Endothelial cell (in vitro differentiated cells): ENCODE measurements around the gene FANCE. TPM values are rescaled to one million over a fixed set of nuclear protein-coding genes. Genes with fewer than 3 reads are reported as not detected.
A peak's percentile ranks its signal among the peaks of the same experiment; 100 is the strongest.

Experiments
- DNase-seq: peaks from one replicate; pipeline ENCODE4 v3.0.0; 2021; ENCODE audit warnings: low spot score
- H3K27ac Mint-ChIP-seq: one replicate; pipeline ENCODE4 v1.8.0; 2021; ENCODE audit warnings: mixed read lengths, inconsistent platforms; ENCODE audit not compliant: unreplicated experiment
- H3K27me3 Mint-ChIP-seq: one replicate; pipeline ENCODE4 v1.8.0; 2021; ENCODE audit warnings: mild to moderate bottlenecking, moderate library complexity, mixed read lengths, inconsistent platforms; ENCODE audit not compliant: unreplicated experiment
- H3K36me3 Mint-ChIP-seq: one replicate; pipeline ENCODE4 v1.8.0; 2021; ENCODE audit warnings: mild to moderate bottlenecking, low read depth, mixed read lengths, inconsistent platforms; ENCODE audit not compliant: unreplicated experiment
- H3K4me1 Mint-ChIP-seq: one replicate; pipeline ENCODE4 v1.8.0; 2021; ENCODE audit warnings: mild to moderate bottlenecking, mixed read lengths, inconsistent platforms; ENCODE audit not compliant: unreplicated experiment
- H3K4me3 Mint-ChIP-seq: one replicate; pipeline ENCODE4 v1.8.0; 2021; ENCODE audit warnings: mild to moderate bottlenecking, mixed read lengths, inconsistent platforms; ENCODE audit not compliant: unreplicated experiment
- H3K9me3 Mint-ChIP-seq: one replicate; pipeline ENCODE4 v1.8.0; 2021; ENCODE audit warnings: mixed read lengths, inconsistent platforms; ENCODE audit not compliant: unreplicated experiment
- total RNA-seq: library from RNA; stranded (reverse); fragmentation: NEBNext Ultra II Directional; extraction: Animal tissue kit (Norgen Biotek cat#: 25700); gene quantifications from one replicate; pipeline ENCODE4 v1.2.1, GENCODE V29; 2021; ENCODE audit not compliant: unreplicated experiment
- TF ChIP-seq, protein P1 (sequence below): fragments of 200-600 bp; sonication (generic); IDR thresholded peaks from one replicate; pipeline ENCODE4 v1.5.0; 2021; ENCODE audit warnings: antibody characterized with exemption; ENCODE audit not compliant: unreplicated experiment

FANCE gene
- total RNA-seq, 1 donor from 2014 or later: 21.8 TPM

DNA sequence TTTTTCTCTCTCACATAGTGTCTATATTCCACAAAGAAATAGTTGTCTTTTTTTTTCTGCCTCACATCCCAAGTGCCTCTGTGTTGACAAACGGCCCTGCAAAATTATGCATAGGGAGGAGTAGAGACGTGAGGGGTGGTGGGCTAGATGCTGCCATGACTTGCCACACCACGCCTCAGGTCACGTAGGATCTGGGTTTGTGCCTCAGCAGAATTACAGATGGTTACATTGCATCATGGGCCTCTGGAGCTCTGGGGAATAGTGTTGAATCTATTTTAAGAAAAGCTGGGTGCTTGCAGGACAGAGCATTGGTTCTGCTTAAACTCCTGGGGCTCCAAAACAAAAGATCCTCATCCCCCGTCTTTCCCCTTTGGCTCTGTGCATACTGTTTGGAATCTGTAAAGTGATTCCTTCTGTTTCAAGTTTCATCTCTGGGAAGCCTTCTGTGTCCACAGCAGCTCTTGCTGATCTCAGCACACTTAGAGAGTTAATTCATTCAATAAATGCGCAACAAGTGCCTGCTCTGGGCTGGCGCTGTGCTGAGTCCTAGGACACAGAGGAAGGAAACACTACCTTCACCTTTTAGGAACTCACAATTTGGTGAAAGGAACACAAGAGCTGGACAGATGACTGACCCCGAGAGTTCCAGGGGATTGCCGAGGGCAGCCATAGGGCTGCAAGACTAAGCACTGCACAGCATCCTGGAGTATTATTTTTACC lies 2.4 kb downstream of the FANCE start:
- H3K4me1 Mint-ChIP-seq: peaks cover 25% of the 10 kb centered on the region
- H3K4me3 Mint-ChIP-seq: peak overlapping the region; percentile 4
- no peak overlapping the region for H3K27ac Mint-ChIP-seq
- H3K36me3 Mint-ChIP-seq: peaks cover 23% of the 10 kb centered on the region
- no peak for DNase-seq
- no peaks in the 10 kb centered on the region for H3K9me3 Mint-ChIP-seq
- H3K27me3 Mint-ChIP-seq: peaks cover 4% of the 10 kb centered on the region
- TF ChIP-seq, protein P1, sequence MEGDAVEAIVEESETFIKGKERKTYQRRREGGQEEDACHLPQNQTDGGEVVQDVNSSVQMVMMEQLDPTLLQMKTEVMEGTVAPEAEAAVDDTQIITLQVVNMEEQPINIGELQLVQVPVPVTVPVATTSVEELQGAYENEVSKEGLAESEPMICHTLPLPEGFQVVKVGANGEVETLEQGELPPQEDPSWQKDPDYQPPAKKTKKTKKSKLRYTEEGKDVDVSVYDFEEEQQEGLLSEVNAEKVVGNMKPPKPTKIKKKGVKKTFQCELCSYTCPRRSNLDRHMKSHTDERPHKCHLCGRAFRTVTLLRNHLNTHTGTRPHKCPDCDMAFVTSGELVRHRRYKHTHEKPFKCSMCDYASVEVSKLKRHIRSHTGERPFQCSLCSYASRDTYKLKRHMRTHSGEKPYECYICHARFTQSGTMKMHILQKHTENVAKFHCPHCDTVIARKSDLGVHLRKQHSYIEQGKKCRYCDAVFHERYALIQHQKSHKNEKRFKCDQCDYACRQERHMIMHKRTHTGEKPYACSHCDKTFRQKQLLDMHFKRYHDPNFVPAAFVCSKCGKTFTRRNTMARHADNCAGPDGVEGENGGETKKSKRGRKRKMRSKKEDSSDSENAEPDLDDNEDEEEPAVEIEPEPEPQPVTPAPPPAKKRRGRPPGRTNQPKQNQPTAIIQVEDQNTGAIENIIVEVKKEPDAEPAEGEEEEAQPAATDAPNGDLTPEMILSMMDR: no peak

DNA sequence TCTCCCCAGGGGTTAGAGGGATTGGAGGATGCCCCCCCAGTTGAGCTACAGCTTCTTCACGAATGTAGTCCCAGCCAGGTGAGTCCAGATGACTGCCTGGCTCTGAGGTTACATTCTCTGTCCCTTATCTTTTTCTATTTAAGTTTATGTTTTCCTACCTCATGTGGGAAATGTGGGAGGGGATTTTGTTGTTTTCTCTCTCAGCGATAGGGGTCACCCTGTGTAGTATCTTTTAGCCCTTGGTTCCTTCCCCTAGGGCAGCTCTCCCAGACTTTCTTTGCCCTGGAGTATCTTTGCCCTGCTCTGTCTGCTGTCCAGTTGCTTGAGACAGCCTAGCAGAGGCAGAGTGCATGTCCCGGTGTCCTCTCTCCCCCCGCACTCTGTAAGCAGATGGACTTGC lies 5.8 kb downstream of the FANCE start:
- Mint-ChIP-seq H3K27me3 (peaks cover 2% of the 10 kb centered on the region), H3K4me1 (peaks cover 13% of the 10 kb centered on the region), H3K36me3 (peaks cover 31% of the 10 kb centered on the region), H3K27ac (no peak overlapping the region), H3K4me3 (no peak overlapping the region), H3K9me3 (no peaks in the 10 kb centered on the region)
- no peak for DNase-seq
- TF ChIP-seq, protein P1: no peak

DNA sequence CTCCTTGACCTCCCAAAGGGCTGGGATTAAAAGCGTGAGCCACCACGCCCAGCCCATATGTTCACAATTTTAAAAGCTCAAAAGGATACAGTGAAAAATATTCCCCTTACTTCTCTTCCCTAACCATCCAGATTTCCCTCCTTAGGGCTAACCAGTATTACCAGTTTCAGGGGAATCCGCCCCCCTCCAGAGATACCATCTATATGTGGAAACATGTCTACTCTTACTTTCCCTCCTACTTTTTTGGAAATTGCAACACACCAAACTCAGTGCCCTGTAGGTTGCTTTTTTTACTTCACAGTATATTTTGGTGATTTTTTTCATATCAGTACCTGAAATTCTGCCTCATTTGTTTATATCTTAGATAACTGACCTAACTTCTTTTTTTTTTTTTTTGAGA lies 9.1 kb downstream of the FANCE start:
- peak overlapping the region; percentile 67 for H3K27ac Mint-ChIP-seq
- H3K9me3 Mint-ChIP-seq: no peaks in the 10 kb centered on the region
- peaks cover 2% of the 10 kb centered on the region for H3K27me3 Mint-ChIP-seq
- H3K4me3 Mint-ChIP-seq: peak overlapping the region; percentile 73
- TF ChIP-seq, protein P1: no peak
- no peaks in the 10 kb centered on the region for H3K4me1 Mint-ChIP-seq
- DNase-seq: no peak
- H3K36me3 Mint-ChIP-seq: peaks cover 29% of the 10 kb centered on the region

DNA sequence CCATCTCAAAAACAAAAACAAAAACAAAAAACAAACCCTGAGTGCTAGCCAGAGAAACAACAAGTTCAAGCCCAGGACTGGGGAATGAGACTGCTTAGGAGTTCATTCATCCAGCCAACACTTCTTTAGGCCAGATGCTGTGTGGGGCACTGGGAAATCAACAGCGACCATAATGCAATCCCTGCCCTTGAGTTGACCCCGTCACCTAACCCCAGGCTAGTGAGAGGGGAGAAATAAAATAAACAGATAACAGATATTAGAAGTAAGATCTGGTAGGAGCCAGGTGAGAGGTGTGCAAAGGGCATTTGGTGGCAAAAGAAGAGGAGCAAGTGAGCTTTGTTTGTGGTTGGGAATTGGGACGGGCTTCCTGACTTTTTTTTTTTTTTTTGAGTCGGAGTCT lies 11.2 kb downstream of the FANCE start:
- Mint-ChIP-seq H3K27ac (no peak overlapping the region), H3K4me1 (peaks cover 5% of the 10 kb centered on the region), H3K9me3 (no peaks in the 10 kb centered on the region), H3K4me3 (no peak overlapping the region), H3K27me3 (peaks cover 2% of the 10 kb centered on the region), H3K36me3 (peaks cover 27% of the 10 kb centered on the region)
- TF ChIP-seq, protein P1: no peak
- DNase-seq: no peak

DNA sequence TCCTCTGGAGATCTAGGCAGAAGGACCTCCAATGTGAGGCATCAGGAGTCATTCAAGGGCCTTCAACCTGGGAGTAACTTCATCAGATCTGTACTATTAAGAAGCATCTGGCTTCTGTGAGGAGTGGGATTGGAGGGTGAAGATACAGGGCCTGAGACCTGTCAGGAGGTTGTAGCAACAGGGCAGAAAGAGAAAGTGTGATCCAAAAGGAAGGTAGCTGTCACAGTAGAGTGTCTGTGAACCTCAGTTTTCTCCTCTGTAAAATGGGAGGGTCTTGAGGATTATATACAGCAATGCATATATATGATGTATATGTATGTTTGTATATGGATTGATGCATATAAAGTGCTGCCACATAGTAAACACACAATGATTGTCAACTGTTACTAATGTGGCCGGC lies 13.5 kb downstream of the FANCE start:
- Mint-ChIP-seq H3K36me3 (peaks cover 31% of the 10 kb centered on the region), H3K27ac (no peak overlapping the region), H3K27me3 (peaks cover 2% of the 10 kb centered on the region), H3K9me3 (no peaks in the 10 kb centered on the region), H3K4me1 (peaks cover 16% of the 10 kb centered on the region), H3K4me3 (no peak overlapping the region)
- no peak for DNase-seq
- TF ChIP-seq, protein P1: no peak
